GM12878 (cell line): Measurements from ENCODE around the gene IBA57.

Source experiments
- E2F8 ChIP-seq: fragments of 450-650 bp; IDR thresholded peaks from 2 replicates; pipeline ENCODE4 v1.6.1; 2018; ENCODE audit warnings: mild to moderate bottlenecking, low read depth, moderate library complexity; ENCODE audit not compliant: partially characterized antibody
- NFXL1 ChIP-seq: fragments of 450-650 bp; IDR thresholded peaks from 2 replicates; pipeline ENCODE4 v1.6.1; 2017; ENCODE audit warnings: antibody characterized with exemption, mild to moderate bottlenecking, borderline replicate concordance

GRCh38 chr1:228225740-228226139 lies 60.1 kb downstream of the IBA57 start:
- TF ChIP-seq E2F8, result no peak
- TF ChIP-seq NFXL1, result no peak
